NCI-H146 treated with DMSO at 0.1 percent for 48 hours (cell line): ENCODE results near the gene RHOT1.
"Not testable (repeated sequence)": the region's sequence is repeated elsewhere in the genome, so short reads cannot be mapped to it uniquely, and the experiment has no call there.

ENCODE experiments used
- DNase-seq: peaks from one replicate; lab custom pipeline; 2025; ENCODE audit not compliant: unreplicated experiment; lab: John Stamatoyannopoulos, UW

RHOT1 gene

GRCh38 chr17:32158870-32159585 lies 16.7 kb downstream of the RHOT1 start:
- no peak for DNase-seq

- no peak for DNase-seq
Measured at GRCh38 chr17:32159586-32160438, 17.5 kb downstream of the RHOT1 start.

GRCh38 chr17:32160526-32160925 lies 18.2 kb downstream of the RHOT1 start:
- no peak for DNase-seq

GRCh38 chr17:32161029-32161428 lies 18.7 kb downstream of the RHOT1 start:
- DNase-seq: no peak

GRCh38 chr17:32161506-32162365 lies 19.4 kb downstream of the RHOT1 start:
- DNase-seq: no peak

GRCh38 chr17:32174889-32175288 lies 32.6 kb downstream of the RHOT1 start:
- no peak for DNase-seq

GRCh38 chr17:32178679-32179078 lies 36.4 kb downstream of the RHOT1 start:
- not testable (repeated sequence) for DNase-seq

- DNase-seq: not testable (repeated sequence)
Measured at GRCh38 chr17:32179103-32179502, 36.8 kb downstream of the RHOT1 start.

- not testable (repeated sequence) for DNase-seq
Measured at GRCh38 chr17:32179526-32179925, 37.2 kb downstream of the RHOT1 start.

- DNase-seq: not testable (repeated sequence)
Measured at GRCh38 chr17:32180262-32180661, 38.0 kb downstream of the RHOT1 start.

GRCh38 chr17:32185875-32186274 lies 43.6 kb downstream of the RHOT1 start:
- no peak for DNase-seq

- no peak for DNase-seq
Measured at GRCh38 chr17:32187271-32187670, 45.0 kb downstream of the RHOT1 start.

GRCh38 chr17:32189343-32189742 lies 47.0 kb downstream of the RHOT1 start:
- DNase-seq: no peak

- no peak for DNase-seq
Measured at GRCh38 chr17:32191306-32191705, 49.0 kb downstream of the RHOT1 start.

- DNase-seq: no peak
Measured at GRCh38 chr17:32192379-32192778, 50.1 kb downstream of the RHOT1 start.

GRCh38 chr17:32197987-32198386 lies 55.7 kb downstream of the RHOT1 start:
- no peak for DNase-seq

GRCh38 chr17:32206861-32207260 lies 64.6 kb downstream of the RHOT1 start:
- DNase-seq: no peak

GRCh38 chr17:32208436-32208835 lies 66.1 kb downstream of the RHOT1 start:
- no peak for DNase-seq

GRCh38 chr17:32209608-32210007 lies 67.3 kb downstream of the RHOT1 start:
- DNase-seq: no peak

GRCh38 chr17:32211671-32212070 lies 69.4 kb downstream of the RHOT1 start:
- no peak for DNase-seq

GRCh38 chr17:32215696-32216095 lies 73.4 kb downstream of the RHOT1 start:
- no peak for DNase-seq
